ENCODE results near the gene COPZ1. TPM values are rescaled to one million over a fixed set of nuclear protein-coding genes. Genes with fewer than 3 reads are reported as not detected.
A peak's percentile ranks its signal among the peaks of the same experiment; 100 is the strongest.
"Not testable (repeated sequence)": the region's sequence is repeated elsewhere in the genome, so short reads cannot be mapped to it uniquely, and the experiment has no call there.

COPZ1 gene
- total and polyA plus RNA-seq, 8 donors = 14.6 to 133 (median 82.4) TPM

- DNase-seq = peak; percentile 49 to 94
- intact Hi-C loops (cut with DNase I; ENCODE audit: low total_unique reads) = no loop called here
- no peaks in the 10 kb centered on the region for H3K27me3 ChIP-seq
- TF ChIP-seq POLR2AphosphoS5 (IDR thresholded peaks at IDR 0.05) (no peak), EP300 (IDR thresholded peaks at IDR 0.05) (no peak), POLR2A (IDR thresholded peaks at IDR 0.05) (no peak), CTCF (IDR thresholded peaks at IDR 0.05) (no peak)
- H3K4me1 ChIP-seq = peaks cover 16 to 53% (median 40%) of the 10 kb centered on the region in 4 donors
- peak overlapping the region; percentile 41 to 84 (median 66) for H3K27ac ChIP-seq
- H3K36me3 ChIP-seq = peaks cover 41 to 57% (median 50%) of the 10 kb centered on the region in 4 donors
- peak overlapping the region in 3 of 4 donors; percentile 11 to 27 (median 20) for H3K4me3 ChIP-seq
- WGBS, 5 donors = 15 to 26% (median 20%) methylated on average over 13 to 21 of the region's 21 CpGs
- H3K9me3 ChIP-seq = no peaks in the 10 kb centered on the region
Observed at GRCh38 chr12:54352022-54352531, 27.1 kb downstream of the COPZ1 start.

GRCh38 chr12:54352891-54353874 is 28.3 kb downstream of the COPZ1 start:
- intact Hi-C loops (cut with DNase I; ENCODE audit: low total_unique reads) = no loop called here
- peak in 1 of 2 donors; percentile 76 for DNase-seq
- no peaks in the 10 kb centered on the region for H3K9me3 ChIP-seq
- no peaks in the 10 kb centered on the region for H3K27me3 ChIP-seq
- H3K36me3 ChIP-seq = peaks cover 30 to 46% (median 39%) of the 10 kb centered on the region in 4 donors
- no peak overlapping the region for H3K4me3 ChIP-seq
- TF ChIP-seq EP300 (IDR thresholded peaks at IDR 0.05) = no peak
- TF ChIP-seq POLR2AphosphoS5 (IDR thresholded peaks at IDR 0.05) = no peak
- no peak for TF ChIP-seq CTCF (IDR thresholded peaks at IDR 0.05)
- TF ChIP-seq POLR2A (IDR thresholded peaks at IDR 0.05) = no peak
- H3K4me1 ChIP-seq = peaks cover 21 to 64% (median 47%) of the 10 kb centered on the region in 4 donors
- H3K27ac ChIP-seq = peak overlapping the region; percentile 31 to 84 (median 66)
- 0 to 40% (median 14%) methylated on average over 1 of the region's 1 CpG for WGBS, 5 donors

GRCh38 chr12:54354271-54354670 is 29.3 kb downstream of the COPZ1 start:
- peak overlapping the region in 1 of 5 donors; percentile 84 for H3K27ac ChIP-seq
- intact Hi-C loops (cut with DNase I; ENCODE audit: low total_unique reads); H3K9me3 ChIP-seq; H3K27me3 ChIP-seq; H3K4me3 ChIP-seq; DNase-seq: not testable (repeated sequence)
- H3K36me3 ChIP-seq = peaks cover 20 to 35% (median 28%) of the 10 kb centered on the region in 4 donors
- 74 to 79% (median 77%) methylated on average over 7 of the region's 7 CpGs for WGBS, 5 donors
- peaks cover 29 to 70% (median 50%) of the 10 kb centered on the region in 4 donors for H3K4me1 ChIP-seq

GRCh38 chr12:54355104-54355815 is 30.3 kb downstream of the COPZ1 start:
- no peak for TF ChIP-seq EP300 (IDR thresholded peaks at IDR 0.05)
- no peak for DNase-seq
- Histone ChIP-seq H3K9me3 (no peaks in the 10 kb centered on the region), H3K4me3 (no peak overlapping the region), H3K4me1 (peaks cover 36 to 80% (median 56%) of the 10 kb centered on the region in 4 donors), H3K27ac (peak overlapping the region in 3 of 5 donors; percentile 10 to 92 (median 35)), H3K27me3 (no peaks in the 10 kb centered on the region), H3K36me3 (peaks cover 11 to 25% (median 18%) of the 10 kb centered on the region in 4 donors)
- intact Hi-C loops (cut with DNase I; ENCODE audit: low total_unique reads) = no loop called here
- 73 to 77% (median 74%) methylated on average over 6 of the region's 6 CpGs for WGBS, 5 donors

- Histone ChIP-seq H3K4me3 (no peak overlapping the region), H3K27ac (peak overlapping the region in 3 of 5 donors; percentile 10 to 92 (median 35)), H3K4me1 (peaks cover 36 to 81% (median 59%) of the 10 kb centered on the region in 4 donors), H3K36me3 (peaks cover 2 to 15% (median 8%) of the 10 kb centered on the region in 4 donors), H3K9me3 (no peaks in the 10 kb centered on the region), H3K27me3 (no peaks in the 10 kb centered on the region)
- DNase-seq = peak in 1 of 2 donors; percentile 69
- TF ChIP-seq CTCF (IDR thresholded peaks at IDR 0.05) = no peak
- no peak for TF ChIP-seq POLR2AphosphoS5 (IDR thresholded peaks at IDR 0.05)
- TF ChIP-seq EP300 (IDR thresholded peaks at IDR 0.05) = no peak
- TF ChIP-seq POLR2A (IDR thresholded peaks at IDR 0.05) = no peak
- WGBS, 5 donors = 47 to 85% (median 74%) methylated on average over 3 of the region's 3 CpGs
- intact Hi-C loops (cut with DNase I; ENCODE audit: low total_unique reads) = no loop called here
Observed at GRCh38 chr12:54356228-54356627, 31.3 kb downstream of the COPZ1 start.

Measured in stomach (tissue), 9 donors.